HPDE6-E6E7 (cell line): ENCODE data around the gene SRP9.
"Not testable (repeated sequence)": the region's sequence is repeated elsewhere in the genome, so short reads cannot be mapped to it uniquely, and the experiment has no call there.

ENCODE experiments used
- DNase-seq: peaks from one replicate; pipeline ENCODE4 v3.0.0; 2011; ENCODE audit warnings: missing footprints; ENCODE audit errors: extremely low spot score

The SRP9 gene

GRCh38 chr1:225755671-225756319, 21.8 kb upstream of the SRP9 start:
- DNase-seq: no peak

- DNase-seq: no peak
These were observed 19.5 kb upstream of the SRP9 start for GRCh38 chr1:225757927-225758656.

GRCh38 chr1:225759972-225760371, 17.7 kb upstream of the SRP9 start:
- not testable (repeated sequence) for DNase-seq

- DNase-seq: no peak
These were observed 17.1 kb upstream of the SRP9 start for GRCh38 chr1:225760531-225760930.

GRCh38 chr1:225761395-225761794, 16.2 kb upstream of the SRP9 start:
- not testable (repeated sequence) for DNase-seq

- no peak for DNase-seq
These were observed 15.6 kb upstream of the SRP9 start for GRCh38 chr1:225762002-225762441.

- no peak for DNase-seq
These were observed 15.2 kb upstream of the SRP9 start for GRCh38 chr1:225762444-225762843.

- DNase-seq: no peak
These were observed 13.7 kb upstream of the SRP9 start for GRCh38 chr1:225763716-225764548.

- DNase-seq: no peak
These were observed 11.5 kb upstream of the SRP9 start for GRCh38 chr1:225765982-225766674.

- no peak for DNase-seq
These were observed 10.5 kb upstream of the SRP9 start for GRCh38 chr1:225766967-225767633.

GRCh38 chr1:225767634-225768540, 9.7 kb upstream of the SRP9 start:
- no peak for DNase-seq

- no peak for DNase-seq
These were observed 8.8 kb upstream of the SRP9 start for GRCh38 chr1:225768662-225769426.

- no peak for DNase-seq
These were observed 7.9 kb upstream of the SRP9 start for GRCh38 chr1:225769687-225770086.

GRCh38 chr1:225770561-225771248, 6.9 kb upstream of the SRP9 start:
- DNase-seq: no peak

GRCh38 chr1:225771661-225772322, 5.8 kb upstream of the SRP9 start:
- DNase-seq: no peak

- peak; percentile 91 for DNase-seq
These were observed 5.3 kb upstream of the SRP9 start for GRCh38 chr1:225772323-225772768.

- no peak for DNase-seq
These were observed 4.8 kb upstream of the SRP9 start for GRCh38 chr1:225772848-225773247.
